ENCODE results near the gene LRPAP1.

DNA sequence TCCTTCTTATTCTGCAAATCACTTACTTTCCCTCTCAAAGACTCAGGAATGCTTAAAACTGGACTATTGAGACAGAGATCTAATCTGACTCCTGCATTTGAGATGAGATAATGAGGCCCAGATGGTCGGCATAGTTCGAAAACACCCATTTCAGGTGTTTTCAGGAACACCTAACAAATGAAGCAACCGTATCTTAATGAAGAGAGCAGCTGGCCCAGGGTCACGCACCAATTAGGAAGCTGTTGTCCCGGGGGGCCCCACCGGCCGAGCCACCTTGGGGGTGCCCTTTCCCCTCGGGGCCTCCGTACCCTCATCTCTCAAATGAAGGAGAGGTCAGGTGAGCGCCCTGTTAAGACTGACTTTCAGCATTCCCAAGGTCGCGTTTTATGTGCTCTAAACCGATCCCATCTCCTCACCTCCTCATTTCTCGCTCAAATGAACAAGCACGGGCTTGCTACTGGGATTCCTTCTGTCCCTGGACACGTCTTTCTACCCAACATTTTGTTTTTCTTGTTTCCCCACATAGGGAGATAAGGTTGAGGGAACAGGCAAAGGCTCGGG lies 824 bp downstream of the LRPAP1 start:
- TF ChIP-seq MXI1 (IDR thresholded peaks at IDR 0.05; ENCODE audit: low read depth, low read length), result no peak
- no peak for TF ChIP-seq RXRA (IDR thresholded peaks at IDR 0.05; ENCODE audit: borderline replicate concordance, low read depth)

All from SK-N-SH (cell line).